NCI-H1048 (cell line): Measurements from ENCODE around the gene FIBP.

Source experiments
- DNase-seq: peaks from one replicate; lab custom pipeline; 2025; lab: John Stamatoyannopoulos, UW

The FIBP gene

GRCh38 chr11:65890324-65891218 lies 2.3 kb upstream of the FIBP start, which contains the start of gene CCDC85B:
CCDC85B (plus strand) TSS chr11:65890673; CDS start chr11:65890784, 111 bp downstream.
- DNase-seq = peak; percentile 87

GRCh38 chr11:65887723-65888162 lies 528 bp downstream of the FIBP start:
- no peak for DNase-seq

- no peak for DNase-seq
Observed at GRCh38 chr11:65886826-65887722, 1.2 kb downstream of the FIBP start.

- DNase-seq = no peak
Observed at GRCh38 chr11:65885808-65886536, 2.3 kb downstream of the FIBP start.

GRCh38 chr11:65885231-65885630 lies 3.0 kb downstream of the FIBP start:
- DNase-seq = no peak

GRCh38 chr11:65884716-65885092 lies 3.6 kb downstream of the FIBP start:
- no peak for DNase-seq

- no peak for DNase-seq
Observed at GRCh38 chr11:65883786-65884715, 4.2 kb downstream of the FIBP start.

- DNase-seq = no peak
Observed at GRCh38 chr11:65883058-65883761, 5.1 kb downstream of the FIBP start.

GRCh38 chr11:65882120-65883057 lies 5.9 kb downstream of the FIBP start:
- no peak for DNase-seq

- no peak for DNase-seq
Observed at GRCh38 chr11:65880844-65881421, 7.3 kb downstream of the FIBP start.

GRCh38 chr11:65880027-65880426 lies 8.2 kb downstream of the FIBP start:
- DNase-seq = no peak

GRCh38 chr11:65879617-65880016 lies 8.7 kb downstream of the FIBP start, which contains the start of gene CTSW:
CTSW (plus strand) TSS chr11:65879837; CDS start chr11:65879855, 18 bp downstream.
- DNase-seq = no peak

- DNase-seq = peak; percentile 73
Observed at GRCh38 chr11:65873318-65874156, 14.7 kb downstream of the FIBP start.

GRCh38 chr11:65872586-65873317 lies 15.5 kb downstream of the FIBP start, which contains the start of gene EFEMP2:
EFEMP2 (minus strand) TSS chr11:65872800; CDS start chr11:65872354, 446 bp downstream.
- DNase-seq = no peak

- DNase-seq = no peak
Observed at GRCh38 chr11:65871811-65872548, 16.3 kb downstream of the FIBP start.
